GM12878 (cell line): ENCODE results near the gene OR4C3. TPM values are rescaled to one million over a fixed set of nuclear protein-coding genes. Genes with fewer than 3 reads are reported as not detected.

Experiments
- ATAC-seq: fragments of 200-7000 bp; cut with Tn5 transposase; 3 replicates; pipeline ENCODE4 v1.9.1; 2020; ENCODE audit warnings: mild to moderate bottlenecking, moderate library complexity
- BruUV-seq: library from RNA; stranded (reverse); fragments of 400-500 nt; replicated peaks from 2 replicates; lab custom pipeline; 2021; lab: Mats Ljungman, UMichigan
- CTCF ChIA-PET: fragments of 300-600 bp; sonication (Branson Sonifier 250); formaldehyde crosslinking; extraction: SDS; loops from one replicate; lab custom pipeline; 2021; ENCODE audit warnings: inconsistent platforms; lab: Yijun Ruan, JAX
- POLR2A ChIA-PET: fragments of 350-600 bp; formaldehyde crosslinking; extraction: SDS; loops from one replicate; lab custom pipeline; 2021; ENCODE audit warnings: inconsistent platforms; lab: Charles Lee
- RAD21 ChIA-PET: fragments of 300-600 bp; sonication (Branson Sonifier 250); formaldehyde crosslinking; loops from one replicate; lab custom pipeline; 2023; ENCODE audit warnings: antibody characterized with exemption; ENCODE audit not compliant: unreplicated experiment; lab: Charles Lee
- SMC1A ChIA-PET: fragments of 300-600 bp; sonication (Branson Sonifier 250); formaldehyde crosslinking; loops from one replicate; lab custom pipeline; 2023; ENCODE audit not compliant: unreplicated experiment, uncharacterized antibody; lab: Charles Lee
- DNase-seq: peaks from one replicate; pipeline ENCODE4 v3.0.0-alpha.2; 2011; ENCODE audit warnings: low read depth, low spot score
- FAIRE-seq: peaks from 3 replicates; lab custom pipeline; 2011; peaks lifted over from hg19 to GRCh38; lab: Jason Lieb, UNC
- H2AFZ ChIP-seq: 2 replicates; pipeline ENCODE4 v1.6.0; 2011; ENCODE audit warnings: low read depth, low read length, control low read depth; ENCODE audit not compliant: control insufficient read depth
- H3K27ac ChIP-seq: 2 replicates; pipeline ENCODE4 v1.5.1; 2011; ENCODE audit warnings: control low read depth; ENCODE audit not compliant: control insufficient read depth, insufficient read depth
- H3K27me3 ChIP-seq, 2 experiments: replicated peaks in 1 of 2; 2 replicates each; pipeline versions ENCODE4 v1.6.0 to v1.6.1; 2011; ENCODE audit warnings: low read length in 1 of 2; ENCODE audit not compliant: control insufficient read depth in 2 of 2, insufficient read depth in 2 of 2
- H3K36me3 ChIP-seq, 2 experiments: 2 replicates each; pipeline ENCODE4 v1.5.1; 2011; ENCODE audit warnings: low read length in 1 of 2; ENCODE audit not compliant: control insufficient read depth in 2 of 2, insufficient read depth in 2 of 2
- H3K4me1 ChIP-seq: 2 replicates; pipeline ENCODE4 v1.6.1; 2011; ENCODE audit warnings: mild to moderate bottlenecking, low read length, moderate library complexity, mixed read lengths; ENCODE audit not compliant: control insufficient read depth, insufficient read depth
- H3K4me2 ChIP-seq: 2 replicates; pipeline ENCODE4 v1.6.0; 2011; ENCODE audit warnings: control low read depth; ENCODE audit not compliant: control insufficient read depth, insufficient read depth
- H3K4me3 ChIP-seq: fragments of 200-600 bp; sonication (generic); 2 replicates; pipeline ENCODE4 v1.5.1; 2016
- H3K79me2 ChIP-seq: 2 replicates; pipeline ENCODE4 v1.6.0; 2011; ENCODE audit warnings: low read length; ENCODE audit not compliant: control insufficient read depth, insufficient read depth
- H3K9ac ChIP-seq: 2 replicates; pipeline ENCODE4 v1.8.0; 2011; ENCODE audit warnings: low read length, control low read depth, mixed read lengths; ENCODE audit not compliant: control insufficient read depth, insufficient read depth
- H3K9me3 ChIP-seq: replicated peaks from 3 replicates; pipeline ENCODE4 v1.5.1; 2011; ENCODE audit warnings: mild to moderate bottlenecking, low read length; ENCODE audit not compliant: control insufficient read depth, insufficient read depth
- H4K20me1 ChIP-seq: 2 replicates; pipeline ENCODE4 v1.6.0; 2011; ENCODE audit not compliant: control insufficient read depth, insufficient read depth
- BCL3 ChIP-seq: IDR thresholded peaks from 2 replicates; pipeline ENCODE4 v1.6.1; 2011; ENCODE audit warnings: borderline replicate concordance, low read depth, mild to moderate bottlenecking, moderate library complexity, low read length; ENCODE audit not compliant: insufficient read depth, poor library complexity, severe bottlenecking
- BHLHE40 ChIP-seq, 2 experiments: fragments of 450-650 bp in 1 of 2; IDR thresholded peaks; 2 replicates each; pipeline ENCODE4 v1.6.1; 2011 to 2017; ENCODE audit warnings: low read depth in 2 of 2, borderline replicate concordance in 1 of 2, improper control_type of control experiment in 1 of 2, low read length in 1 of 2, mild to moderate bottlenecking in 1 of 2
- CBX5 ChIP-seq: sonication (generic); IDR thresholded peaks from 2 replicates; pipeline ENCODE4 v1.6.1; 2016; ENCODE audit warnings: low read depth, moderate library complexity, mild to moderate bottlenecking, inconsistent platforms
- CHD4 ChIP-seq: fragments of 200-600 bp; sonication (generic); IDR thresholded peaks from 2 replicates; pipeline ENCODE4 v1.6.1; 2016; ENCODE audit warnings: mild to moderate bottlenecking
- CREB1 ChIP-seq: IDR thresholded peaks from 2 replicates; pipeline ENCODE4 v1.6.1; 2012; ENCODE audit warnings: low read depth, mild to moderate bottlenecking, inconsistent platforms
- ELK1 ChIP-seq: IDR thresholded peaks from 2 replicates; pipeline ENCODE4 v1.6.1; 2012; ENCODE audit warnings: low read depth, low read length, improper control_type of control experiment
- EP300 ChIP-seq, 2 experiments: fragments of 150-350 bp in 1 of 2; IDR thresholded peaks; 2 replicates each; pipeline ENCODE4 v1.6.1; 2011 to 2012; ENCODE audit warnings: low read depth in 2 of 2, low read length in 2 of 2, borderline replicate concordance in 1 of 2, improper control_type of control experiment in 1 of 2, inconsistent platforms in 1 of 2; ENCODE audit not compliant: control insufficient read depth in 1 of 2
- FOS ChIP-seq: IDR thresholded peaks from 3 replicates; pipeline ENCODE4 v1.6.1; 2011; ENCODE audit warnings: borderline replicate concordance; ENCODE audit not compliant: insufficient read length; ENCODE audit errors: extremely low read depth
- HDAC2 ChIP-seq: fragments of 200-600 bp; sonication (generic); IDR thresholded peaks from 2 replicates; pipeline ENCODE4 v1.6.1; 2017
- HSF1 ChIP-seq: fragments of 150-350 bp; IDR thresholded peaks from 2 replicates; pipeline ENCODE4 v1.6.1; 2014; ENCODE audit warnings: mild to moderate bottlenecking, low read depth, low read length
- NFYA ChIP-seq: IDR thresholded peaks from 2 replicates; pipeline ENCODE4 v1.6.1; 2011; ENCODE audit warnings: low read depth, mild to moderate bottlenecking, low read length, improper control_type of control experiment, borderline replicate concordance
- POLR2AphosphoS2 ChIP-seq: IDR thresholded peaks from 2 replicates; pipeline ENCODE4 v1.6.1; 2011; ENCODE audit warnings: low read depth, mild to moderate bottlenecking, low read length, improper control_type of control experiment, moderate library complexity
- SP1 ChIP-seq: IDR thresholded peaks from one replicate; pipeline ENCODE4 v1.6.1; 2011; ENCODE audit warnings: low read depth, low read length
- SREBF1 ChIP-seq: IDR thresholded peaks from 2 replicates; pipeline ENCODE4 v1.6.1; 2012; ENCODE audit warnings: mild to moderate bottlenecking, low read length
- SREBF2 ChIP-seq: IDR thresholded peaks from 2 replicates; pipeline ENCODE4 v1.6.1; 2012; ENCODE audit warnings: mild to moderate bottlenecking, low read length
- USF2 ChIP-seq: IDR thresholded peaks from 2 replicates; pipeline ENCODE4 v1.6.1; 2011; ENCODE audit warnings: low read depth, low read length, improper control_type of control experiment, borderline replicate concordance
- ZNF217 ChIP-seq: fragments of 450-650 bp; IDR thresholded peaks from 2 replicates; pipeline ENCODE4 v1.6.1; 2017; ENCODE audit warnings: antibody characterized with exemption, mild to moderate bottlenecking
- ZNF274 ChIP-seq: IDR thresholded peaks from one replicate; pipeline ENCODE4 v1.8.0; 2011; ENCODE audit not compliant: insufficient read length, insufficient read depth
- ZZZ3 ChIP-seq: IDR thresholded peaks from 2 replicates; pipeline ENCODE4 v1.6.1; 2011; ENCODE audit warnings: low read depth; ENCODE audit not compliant: control insufficient read depth, insufficient read length
- WGBS: methylation state at CpG from one replicate; pipeline ENCODE4 v1.1.6; 2016; ENCODE audit warnings: low lambda C conversion rate; ENCODE audit not compliant: insufficient replicate concordance, insufficient coverage; ENCODE audit errors: missing lambda C conversion rate; 5-methylcytosine and 5-hydroxymethylcytosine counted together
- in situ Hi-C: fragments of 300-500 bp; cut with MboI; formaldehyde crosslinking; loops from 9 replicates; pipeline ENCODE4 v1.14.3; 2018; ENCODE audit warnings: mixed read lengths
- intact Hi-C: fragments of 100-400 bp; cut with micrococcal nuclease; formaldehyde crosslinking; loops from one replicate; pipeline ENCODE4 v1.14.2; 2022; ENCODE audit not compliant: unreplicated experiment
- polyA plus RNA-seq, 11 experiments: library from polyadenylated mRNA; depleted of rRNA in 4 of 11; unstranded in 6 of 11; stranded (reverse) in 5 of 11; fragments of >200 nt; fragmentation: Nextera tagmentation in 4 of 11; fragmentation: Illumina TruSeq in 1 of 11; extraction: Ambion mirVana in 4 of 11; extraction: Trizol in 1 of 11; gene quantifications; 1 replicate in 1 of 11; 2 replicates in 10 of 11; pipeline versions ENCODE4 v1.2.1 to v1.2.3, GENCODE V29; 2011 to 2016; ENCODE audit warnings: inconsistent platforms in 2 of 11, missing spikeins in 2 of 11, low read depth in 1 of 11
- total RNA-seq, 4 experiments: library from RNA; depleted of rRNA in 3 of 4; stranded (reverse); fragments of >200 nt in 3 of 4; fragmentation: Illumina TruSeq in 1 of 4; extraction: Trizol in 1 of 4; gene quantifications; 2 replicates each; pipeline versions ENCODE4 v1.2.1 to v1.2.3, GENCODE V29; 2013 to 2021

Gene OR4C3
- total and polyA plus RNA-seq, 10 of the 15 experiments (the other 5 are each of a cell fraction or from before 2014, with no cell fraction given): not detected

GRCh38 chr11:48366365-48366764 lies 41.6 kb downstream of the OR4C3 start, which contains the start of gene OR4C5:
OR4C5 (minus strand) TSS chr11:48366465; CDS start chr11:48366465, 0 bp downstream.
- Histone ChIP-seq H4K20me1 (no peaks in the 10 kb centered on the region), H3K4me2 (no peak within 1 kb of the TSS), H3K4me3 (no peak within 1 kb of the TSS), H3K27ac (no peak within 1 kb of the TSS), H3K9ac (no peak within 1 kb of the TSS), H3K36me3 (no peaks in the 10 kb centered on the region), H3K27me3 (no peaks in the 10 kb centered on the region), H3K79me2 (no peaks in the 10 kb centered on the region), H3K9me3 (no peaks in the 10 kb centered on the region), H3K4me1 (no peaks in the 10 kb centered on the region), H2AFZ (no peak within 1 kb of the TSS)
- intact Hi-C loops: no loop called here
- ATAC-seq (no peak), FAIRE-seq (no peak), DNase-seq (no peak)
- TF ChIP-seq BCL3 (no peak), POLR2AphosphoS2 (no peak), SREBF2 (no peak), FOS (no peak), ELK1 (no peak), ZNF274 (no peak), BHLHE40 (IDR thresholded peaks at IDR 0.05; ENCODE audit: borderline replicate concordance in 1 of 2, low read depth in 2 of 2, low read length in 1 of 2) (no peak), NFYA (no peak), CBX5 (no peak), HSF1 (no peak), HDAC2 (no peak), SREBF1 (no peak), ZZZ3 (no peak), SP1 (no peak), CREB1 (no peak), ZNF217 (no peak), EP300 (IDR thresholded peaks at IDR 0.05; ENCODE audit: borderline replicate concordance in 1 of 2, control insufficient read depth in 1 of 2, low read depth in 2 of 2, low read length in 2 of 2) (no peak), USF2 (no peak), CHD4 (no peak)
- ChIA-PET RAD21 (no interaction called here), CTCF (interaction anchor here (1.5 kb wide), 1 partner anchor 18 kb away, joined by 4 read pairs; no protein-coding TSS in a partner anchor), POLR2A (no interaction called here), SMC1A (no interaction called here)
- WGBS: 61% methylated on average over 2 of the region's 2 CpGs
- BruUV-seq: no TSS peak
- in situ Hi-C loops: no loop called here
